PC-9 (cell line): ENCODE results near the gene UPB1. TPM values are rescaled to one million over a fixed set of nuclear protein-coding genes. Genes with fewer than 3 reads are reported as not detected.

Experiments used
- BruUV-seq: library from RNA; stranded (reverse); fragments of 400-500 nt; replicated peaks from 2 replicates; lab custom pipeline; 2021; lab: Mats Ljungman, UMichigan
- CTCF ChIA-PET: fragments of 300-600 bp; sonication (Branson Sonifier 250); formaldehyde crosslinking; loops from one replicate; lab custom pipeline; 2022; ENCODE audit warnings: antibody characterized with exemption; lab: Charles Lee
- POLR2A ChIA-PET: fragments of 300-600 bp; sonication (Branson Sonifier 250); formaldehyde crosslinking; loops from one replicate; lab custom pipeline; 2022; ENCODE audit warnings: antibody characterized with exemption; ENCODE audit not compliant: unreplicated experiment; lab: Charles Lee
- DNase-seq, 2 experiments: peaks; one replicate each; pipeline versions ENCODE4 v3.0.0 to v3.0.0-alpha.2; 2015 to 2022; ENCODE audit warnings: mixed read lengths in 1 of 2
- H2AFZ ChIP-seq: fragments of 200-600 bp; sonication (generic); 2 replicates; pipeline ENCODE4 v1.8.1; 2017; ENCODE audit warnings: antibody characterized with exemption
- H3F3A ChIP-seq: fragments of 200-600 bp; sonication (generic); 2 replicates; pipeline ENCODE4 v1.8.1; 2017; ENCODE audit warnings: antibody characterized with exemption, mild to moderate bottlenecking, low read depth; ENCODE audit not compliant: insufficient read depth
- H3K27ac ChIP-seq: fragments of 200-600 bp; sonication (generic); 2 replicates; pipeline ENCODE4 v1.6.1; 2016; ENCODE audit warnings: mixed run types
- H3K27me3 ChIP-seq: fragments of 200-600 bp; sonication (generic); 2 replicates; pipeline ENCODE4 v1.6.1; 2016; ENCODE audit warnings: low read depth, mixed run types; ENCODE audit not compliant: insufficient read depth
- H3K36me3 ChIP-seq: fragments of 200-600 bp; sonication (generic); 2 replicates; pipeline ENCODE4 v1.6.1; 2016; ENCODE audit warnings: low read depth, mixed run types
- H3K4me1 ChIP-seq: fragments of 200-600 bp; sonication (generic); replicated peaks from 2 replicates; pipeline ENCODE4 v1.6.1; 2016; ENCODE audit warnings: mixed run types; ENCODE audit not compliant: insufficient read depth
- H3K4me2 ChIP-seq: fragments of 200-600 bp; sonication (generic); 2 replicates; pipeline ENCODE4 v1.6.1; 2017; ENCODE audit warnings: mixed run types
- H3K4me3 ChIP-seq: fragments of 200-600 bp; sonication (generic); 2 replicates; pipeline ENCODE4 v1.6.1; 2016; ENCODE audit warnings: mixed run types
- H3K79me2 ChIP-seq: fragments of 200-600 bp; sonication (generic); 2 replicates; pipeline ENCODE4 v1.6.1; 2017; ENCODE audit warnings: low read depth, mixed run types
- H3K9me2 ChIP-seq: fragments of 200-600 bp; sonication (generic); 2 replicates; pipeline ENCODE4 v1.8.1; 2017; ENCODE audit warnings: mild to moderate bottlenecking; ENCODE audit not compliant: insufficient read depth
- H3K9me3 ChIP-seq: fragments of 200-600 bp; sonication (generic); 2 replicates; pipeline ENCODE4 v1.8.1; 2016; ENCODE audit warnings: low read depth; ENCODE audit not compliant: insufficient read depth
- H4K20me1 ChIP-seq: fragments of 200-600 bp; sonication (generic); 2 replicates; pipeline ENCODE4 v1.8.1; 2017; ENCODE audit not compliant: insufficient read depth
- CTCF ChIP-seq: fragments of 200-600 bp; sonication (generic); conservative IDR thresholded peaks from 2 replicates; pipeline ENCODE4 v1.6.1; 2017; ENCODE audit warnings: mixed run types, antibody characterized with exemption, mild to moderate bottlenecking, moderate library complexity
- EZH2 ChIP-seq: fragments of 200-600 bp; sonication (generic); IDR thresholded peaks from 2 replicates; pipeline ENCODE4 v1.8.0; 2017; ENCODE audit warnings: antibody characterized with exemption, low read depth
- intact Hi-C: fragments of 100-400 bp; cut with micrococcal nuclease; formaldehyde crosslinking; loops from one replicate; pipeline ENCODE4 v1.10.0; 2022; ENCODE audit not compliant: unreplicated experiment
- total RNA-seq: library from RNA; stranded (reverse); gene quantifications from 2 replicates; pipeline ENCODE4 v1.2.3, GENCODE V29; 2021

The UPB1 gene
- total RNA-seq, 1 experiment from 2014 or later: 0.17 TPM

GRCh38 chr22:24459911-24460310 is 35.2 kb upstream of the UPB1 start:
- no peaks in the 10 kb centered on the region for H3K27me3 ChIP-seq
- TF ChIP-seq CTCF: no peak
- H4K20me1 ChIP-seq: no peaks in the 10 kb centered on the region
- no peak overlapping the region for H2AFZ ChIP-seq
- H3K4me1 ChIP-seq: peaks cover 5% of the 10 kb centered on the region; the same call in 1 of the 2 replicates
- no peaks in the 10 kb centered on the region for H3K9me2 ChIP-seq
- DNase-seq: no peak
- ChIA-PET POLR2A (no interaction called here), CTCF (no interaction called here)
- no peak overlapping the region for H3K27ac ChIP-seq
- intact Hi-C loops: no loop called here
- H3K4me2 ChIP-seq: no peak overlapping the region
- H3K9me3 ChIP-seq: no peaks in the 10 kb centered on the region
- BruUV-seq: no TSS peak
- H3K4me3 ChIP-seq: no peak overlapping the region
- H3K79me2 ChIP-seq: no peaks in the 10 kb centered on the region
- no peaks in the 10 kb centered on the region for H3F3A ChIP-seq
- no peaks in the 10 kb centered on the region for H3K36me3 ChIP-seq

GRCh38 chr22:24460418-24461089 is 34.6 kb upstream of the UPB1 start:
- POLR2A ChIA-PET: no interaction called here
- Histone ChIP-seq H3K9me3 (no peaks in the 10 kb centered on the region), H3K4me1 (peaks cover 12% of the 10 kb centered on the region), H3F3A (no peaks in the 10 kb centered on the region), H2AFZ (no peak overlapping the region), H3K4me2 (no peak overlapping the region), H3K27me3 (no peaks in the 10 kb centered on the region), H3K9me2 (no peaks in the 10 kb centered on the region), H3K36me3 (no peaks in the 10 kb centered on the region), H3K27ac (no peak overlapping the region), H3K79me2 (no peaks in the 10 kb centered on the region), H3K4me3 (no peak overlapping the region), H4K20me1 (no peaks in the 10 kb centered on the region)
- no TSS peak for BruUV-seq
- intact Hi-C loops: no loop called here
- TF ChIP-seq EZH2 (no peak), CTCF (no peak)
- DNase-seq: no peak
- CTCF ChIA-PET: no interaction called here

- BruUV-seq: no TSS peak
- DNase-seq: no peak
- Histone ChIP-seq H3K9me3 (no peaks in the 10 kb centered on the region), H3K4me3 (no peak overlapping the region), H4K20me1 (no peaks in the 10 kb centered on the region), H3K9me2 (no peaks in the 10 kb centered on the region), H3K79me2 (no peaks in the 10 kb centered on the region), H3F3A (peaks cover 20% of the 10 kb centered on the region), H2AFZ (no peak overlapping the region), H3K4me1 (peaks cover 36% of the 10 kb centered on the region), H3K27me3 (no peaks in the 10 kb centered on the region), H3K4me2 (no peak overlapping the region), H3K27ac (no peak overlapping the region), H3K36me3 (no peaks in the 10 kb centered on the region)
- no peak for TF ChIP-seq CTCF
- no peak for TF ChIP-seq EZH2
- POLR2A ChIA-PET: no interaction called here
- intact Hi-C loops: no loop called here
- CTCF ChIA-PET: no interaction called here
Measured at GRCh38 chr22:24463071-24463760, 31.9 kb upstream of the UPB1 start.
